Loucy (cell line): Measurements from ENCODE around the gene TP63.

Experiments used
- H2AFZ ChIP-seq: fragments of 200-600 bp; sonication (generic); 2 replicates; pipeline ENCODE4 v1.6.0; 2016; ENCODE audit warnings: antibody characterized with exemption, mild to moderate bottlenecking, low read length, moderate library complexity
- H3F3A ChIP-seq: fragments of 200-600 bp; 2 replicates; pipeline ENCODE4 v1.6.0; 2016; ENCODE audit warnings: antibody characterized with exemption, low read depth, mild to moderate bottlenecking
- H3K27me3 ChIP-seq: fragments of 200-600 bp; sonication (generic); 2 replicates; pipeline ENCODE4 v1.6.1; 2014; ENCODE audit warnings: low read length, mild to moderate bottlenecking; ENCODE audit not compliant: insufficient read depth, poor library complexity, severe bottlenecking
- H3K36me3 ChIP-seq: fragments of 200-600 bp; sonication (generic); 2 replicates; pipeline ENCODE4 v1.6.1; 2016; ENCODE audit warnings: low read length; ENCODE audit not compliant: insufficient read depth
- H3K4me1 ChIP-seq: fragments of 200-600 bp; sonication (generic); 2 replicates; pipeline ENCODE4 v1.5.1; 2014; ENCODE audit warnings: low read length, mild to moderate bottlenecking; ENCODE audit not compliant: insufficient read depth, poor library complexity, severe bottlenecking
- H3K4me2 ChIP-seq: fragments of 200-600 bp; sonication (generic); 2 replicates; pipeline ENCODE4 v1.6.0; 2014; ENCODE audit warnings: antibody characterized with exemption, low read length, low read depth, mild to moderate bottlenecking; ENCODE audit not compliant: poor library complexity, severe bottlenecking
- H3K4me3 ChIP-seq: fragments of 200-600 bp; sonication (generic); 2 replicates; pipeline ENCODE4 v1.5.1; 2014; ENCODE audit warnings: low read length, mild to moderate bottlenecking, mixed read lengths; ENCODE audit not compliant: poor library complexity, severe bottlenecking
- H3K79me2 ChIP-seq: fragments of 200-600 bp; sonication (generic); 2 replicates; pipeline ENCODE4 v1.6.1; 2014; ENCODE audit warnings: low read length; ENCODE audit not compliant: insufficient read depth
- H3K9ac ChIP-seq: fragments of 200-600 bp; sonication (generic); 2 replicates; pipeline ENCODE4 v1.6.0; 2014; ENCODE audit warnings: mild to moderate bottlenecking, low read depth, low read length, moderate library complexity; ENCODE audit not compliant: poor library complexity, severe bottlenecking
- H3K9me2 ChIP-seq: fragments of 200-600 bp; sonication (generic); replicated peaks from 2 replicates; pipeline ENCODE4 v1.6.1; 2016; ENCODE audit warnings: low read depth, low read length, mixed read lengths
- H3K9me3 ChIP-seq: fragments of 200-600 bp; sonication (generic); 2 replicates; pipeline ENCODE4 v1.6.1; 2014; ENCODE audit warnings: mild to moderate bottlenecking, antibody characterized with exemption, low read length, low read depth; ENCODE audit not compliant: insufficient read depth
- H4K20me1 ChIP-seq: fragments of 200-600 bp; sonication (generic); 2 replicates; pipeline ENCODE4 v1.6.0; 2014; ENCODE audit warnings: antibody characterized with exemption, low read length, mild to moderate bottlenecking; ENCODE audit not compliant: insufficient read depth, poor library complexity, severe bottlenecking
- CTCF ChIP-seq: fragments of 200-600 bp; sonication (generic); conservative IDR thresholded peaks from 2 replicates; pipeline ENCODE4 v1.5.1; 2014; ENCODE audit warnings: mild to moderate bottlenecking, antibody characterized with exemption, low read length
- EZH2phosphoT487 ChIP-seq: fragments of 200-600 bp; IDR thresholded peaks from 2 replicates; pipeline ENCODE4 v1.6.1; 2018; ENCODE audit warnings: antibody characterized with exemption, mild to moderate bottlenecking, moderate library complexity, borderline replicate concordance

The TP63 gene

DNA sequence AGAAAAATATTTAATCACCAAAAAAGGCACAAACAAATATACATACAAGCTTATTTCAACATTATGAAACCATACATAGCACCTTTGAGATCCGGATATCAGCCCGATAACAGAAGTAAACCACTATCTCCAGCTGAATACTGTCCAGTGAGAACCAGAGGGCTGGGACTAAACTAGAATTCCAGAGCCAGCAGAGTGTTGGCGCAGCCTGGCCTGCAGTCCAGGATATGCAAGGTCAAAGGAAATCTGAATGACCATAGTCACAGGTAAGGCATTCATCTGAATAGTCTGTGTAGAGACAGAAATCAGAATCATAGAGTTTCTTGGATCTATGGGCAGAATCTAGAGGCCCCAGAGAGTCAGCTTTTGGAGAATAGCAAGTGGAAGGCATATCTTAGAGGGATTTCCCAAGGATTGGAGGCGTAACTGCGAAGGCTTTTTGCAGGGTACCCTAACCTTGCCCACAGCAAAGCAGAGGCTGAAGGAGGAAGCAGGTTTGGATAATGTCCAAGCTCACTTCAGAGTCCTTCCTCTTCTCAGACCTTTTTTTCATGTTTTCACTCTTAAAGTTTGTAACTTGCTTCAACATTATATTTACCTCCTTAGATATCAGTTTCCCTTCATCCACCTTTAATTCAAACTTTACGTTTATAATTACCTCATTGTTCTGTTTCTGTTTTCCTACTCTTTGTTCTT lies 32.5 kb upstream of the TP63 start:
- Histone ChIP-seq H3K27me3 (no peaks in the 10 kb centered on the region), H4K20me1 (no peaks in the 10 kb centered on the region), H3K9me3 (no peaks in the 10 kb centered on the region), H3K4me2 (no peak overlapping the region), H3K36me3 (no peaks in the 10 kb centered on the region), H3K4me1 (peaks cover 11% of the 10 kb centered on the region), H3K9me2 (no peaks in the 10 kb centered on the region), H2AFZ (peak overlapping the region; percentile 45), H3K9ac (no peak overlapping the region), H3F3A (no peaks in the 10 kb centered on the region), H3K79me2 (no peaks in the 10 kb centered on the region), H3K4me3 (no peak overlapping the region)
- TF ChIP-seq EZH2phosphoT487 (no peak), CTCF (no peak)

- H3K9ac ChIP-seq, result no peak overlapping the region
- no peak overlapping the region for H2AFZ ChIP-seq
- H3K36me3 ChIP-seq, result 0 out of 2 replicates have a peak, but pooled peaks cover 2% of the 10 kb centered on the region
- no peaks in the 10 kb centered on the region for H3K9me2 ChIP-seq
- H3K9me3 ChIP-seq, result no peaks in the 10 kb centered on the region; the same call in 1 of the 2 replicates
- peaks cover 11% of the 10 kb centered on the region for H3K4me1 ChIP-seq
- H3K27me3 ChIP-seq, result no peaks in the 10 kb centered on the region
- no peaks in the 10 kb centered on the region for H3F3A ChIP-seq
- no peaks in the 10 kb centered on the region for H3K79me2 ChIP-seq
- TF ChIP-seq CTCF, result no peak
- TF ChIP-seq EZH2phosphoT487, result no peak
- no peak overlapping the region for H3K4me2 ChIP-seq
- H4K20me1 ChIP-seq, result no peaks in the 10 kb centered on the region
- H3K4me3 ChIP-seq, result no peak overlapping the region
These were observed 28.7 kb upstream of the TP63 start for GRCh38 chr3:189602471-189602870.

DNA sequence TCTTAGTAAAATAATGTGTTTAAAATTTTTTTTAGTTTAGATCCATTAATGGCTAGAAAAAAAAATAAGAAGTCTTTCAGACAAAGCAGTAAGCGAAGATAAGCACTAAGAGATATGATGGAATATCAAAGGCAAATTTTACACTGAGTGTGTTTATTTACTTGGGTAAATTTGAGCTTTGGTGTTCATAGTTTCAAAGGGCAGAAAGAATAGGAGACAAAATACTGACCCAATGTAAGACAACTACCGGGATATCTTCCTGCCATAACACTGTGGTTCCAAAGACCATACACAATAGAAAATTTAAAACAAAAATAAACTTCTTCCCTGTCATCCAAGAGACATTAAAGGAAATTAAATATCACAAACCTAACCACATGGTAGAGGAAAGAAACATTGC lies 25.5 kb upstream of the TP63 start:
- Histone ChIP-seq H3F3A (no peaks in the 10 kb centered on the region), H3K4me1 (peaks cover 4% of the 10 kb centered on the region), H3K79me2 (no peaks in the 10 kb centered on the region), H3K9me2 (no peaks in the 10 kb centered on the region), H4K20me1 (no peaks in the 10 kb centered on the region), H3K4me2 (no peak overlapping the region), H3K9ac (no peak overlapping the region), H3K36me3 (0 out of 2 replicates have a peak, but pooled peaks cover 2% of the 10 kb centered on the region), H2AFZ (no peak overlapping the region), H3K27me3 (no peaks in the 10 kb centered on the region), H3K9me3 (peaks cover 8% of the 10 kb centered on the region; the same call in 1 of the 2 replicates), H3K4me3 (no peak overlapping the region)
- TF ChIP-seq EZH2phosphoT487 (no peak), CTCF (no peak)
